ENCODE measurements around the gene LDLRAD3. TPM values are rescaled to one million over a fixed set of nuclear protein-coding genes. Genes with fewer than 3 reads are reported as not detected.

LDLRAD3 gene
- total RNA-seq, 1 donor from 2014 or later: 14.9 TPM

GRCh38 chr11:36274414-36274813 lies 330.6 kb downstream of the LDLRAD3 start:
- no peak for DNase-seq (ENCODE audit: low spot score)

- no peak for DNase-seq (ENCODE audit: low spot score)
Observed at GRCh38 chr11:36278531-36279282, 334.8 kb downstream of the LDLRAD3 start.

- no peak for DNase-seq (ENCODE audit: low spot score)
Observed at GRCh38 chr11:36280531-36280930, 336.7 kb downstream of the LDLRAD3 start.
